Fibroblast of the aortic adventitia (primary cell): Measurements from ENCODE around the gene PITPNM2. TPM values are rescaled to one million over a fixed set of nuclear protein-coding genes. Genes with fewer than 3 reads are reported as not detected.

Source experiments
- DNase-seq: peaks from one replicate; pipeline ENCODE4 v3.0.0-alpha.2; 2010; ENCODE audit warnings: low read depth
- H3K4me3 ChIP-seq: 2 replicates; pipeline ENCODE4 v1.5.1; 2011; ENCODE audit warnings: low read depth, mild to moderate bottlenecking, control low read depth, low read length, moderate library complexity
- CTCF ChIP-seq: IDR thresholded peaks from 2 replicates; pipeline ENCODE4 v1.5.1; 2011; ENCODE audit warnings: mild to moderate bottlenecking, low read length, control low read depth, inconsistent platforms; ENCODE audit not compliant: insufficient read depth
- total RNA-seq: library from RNA; depleted of rRNA; stranded (reverse); fragments of >200 nt; gene quantifications from 2 replicates; pipeline ENCODE4 v1.2.3, GENCODE V29; 2012; ENCODE audit warnings: low replicate concordance

PITPNM2 gene
- total RNA-seq, 1 donor = 4.1 TPM

- no peak for TF ChIP-seq CTCF
- no peak for DNase-seq
Measured at GRCh38 chr12:123165537-123165936, 14.6 kb upstream of the PITPNM2 start.

GRCh38 chr12:123164710-123165261 lies 13.9 kb upstream of the PITPNM2 start:
- DNase-seq = no peak
- TF ChIP-seq CTCF = no peak
- no peak overlapping the region for H3K4me3 ChIP-seq

More at GRCh38 chr12:123165537-123165936, 14.6 kb upstream of the PITPNM2 start:
- H3K4me3 ChIP-seq = no peak overlapping the region

- DNase-seq = no peak
- no peak overlapping the region for H3K4me3 ChIP-seq
- no peak for TF ChIP-seq CTCF
Measured at GRCh38 chr12:123164222-123164621, 13.3 kb upstream of the PITPNM2 start.

GRCh38 chr12:123163227-123163626 lies 12.3 kb upstream of the PITPNM2 start:
- DNase-seq = no peak
- no peak for TF ChIP-seq CTCF
- no peak overlapping the region for H3K4me3 ChIP-seq

GRCh38 chr12:123160801-123161487 lies 10.1 kb upstream of the PITPNM2 start:
- H3K4me3 ChIP-seq = no peak overlapping the region
- no peak for TF ChIP-seq CTCF
- no peak for DNase-seq

GRCh38 chr12:123153906-123154305 lies 3.0 kb upstream of the PITPNM2 start:
- no peak for DNase-seq
- H3K4me3 ChIP-seq = no peak overlapping the region
- TF ChIP-seq CTCF = no peak
